HL-60 (cell line): ENCODE measurements around the gene CHN1.

Experiments
- GABPA ChIP-seq: IDR thresholded peaks from 2 replicates; pipeline ENCODE4 v1.6.1; 2012; ENCODE audit warnings: low read depth
- POLR2AphosphoS5 ChIP-seq: IDR thresholded peaks from 2 replicates; pipeline ENCODE4 v1.6.1; 2012; ENCODE audit warnings: low read depth
- TF ChIP-seq, protein P1 (sequence below): IDR thresholded peaks from one replicate; pipeline ENCODE4 v1.5.1; 2011; ENCODE audit warnings: low read length, control low read depth, inconsistent platforms; ENCODE audit not compliant: insufficient read depth
- TF ChIP-seq, protein P2 (sequence below): IDR thresholded peaks from 2 replicates; pipeline ENCODE4 v1.6.1; 2012; ENCODE audit warnings: low read depth; ENCODE audit not compliant: insufficient replicate concordance

- TF ChIP-seq, protein P1, sequence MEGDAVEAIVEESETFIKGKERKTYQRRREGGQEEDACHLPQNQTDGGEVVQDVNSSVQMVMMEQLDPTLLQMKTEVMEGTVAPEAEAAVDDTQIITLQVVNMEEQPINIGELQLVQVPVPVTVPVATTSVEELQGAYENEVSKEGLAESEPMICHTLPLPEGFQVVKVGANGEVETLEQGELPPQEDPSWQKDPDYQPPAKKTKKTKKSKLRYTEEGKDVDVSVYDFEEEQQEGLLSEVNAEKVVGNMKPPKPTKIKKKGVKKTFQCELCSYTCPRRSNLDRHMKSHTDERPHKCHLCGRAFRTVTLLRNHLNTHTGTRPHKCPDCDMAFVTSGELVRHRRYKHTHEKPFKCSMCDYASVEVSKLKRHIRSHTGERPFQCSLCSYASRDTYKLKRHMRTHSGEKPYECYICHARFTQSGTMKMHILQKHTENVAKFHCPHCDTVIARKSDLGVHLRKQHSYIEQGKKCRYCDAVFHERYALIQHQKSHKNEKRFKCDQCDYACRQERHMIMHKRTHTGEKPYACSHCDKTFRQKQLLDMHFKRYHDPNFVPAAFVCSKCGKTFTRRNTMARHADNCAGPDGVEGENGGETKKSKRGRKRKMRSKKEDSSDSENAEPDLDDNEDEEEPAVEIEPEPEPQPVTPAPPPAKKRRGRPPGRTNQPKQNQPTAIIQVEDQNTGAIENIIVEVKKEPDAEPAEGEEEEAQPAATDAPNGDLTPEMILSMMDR: no peak
- TF ChIP-seq POLR2AphosphoS5: no peak
- TF ChIP-seq GABPA: no peak
- TF ChIP-seq, protein P2, sequence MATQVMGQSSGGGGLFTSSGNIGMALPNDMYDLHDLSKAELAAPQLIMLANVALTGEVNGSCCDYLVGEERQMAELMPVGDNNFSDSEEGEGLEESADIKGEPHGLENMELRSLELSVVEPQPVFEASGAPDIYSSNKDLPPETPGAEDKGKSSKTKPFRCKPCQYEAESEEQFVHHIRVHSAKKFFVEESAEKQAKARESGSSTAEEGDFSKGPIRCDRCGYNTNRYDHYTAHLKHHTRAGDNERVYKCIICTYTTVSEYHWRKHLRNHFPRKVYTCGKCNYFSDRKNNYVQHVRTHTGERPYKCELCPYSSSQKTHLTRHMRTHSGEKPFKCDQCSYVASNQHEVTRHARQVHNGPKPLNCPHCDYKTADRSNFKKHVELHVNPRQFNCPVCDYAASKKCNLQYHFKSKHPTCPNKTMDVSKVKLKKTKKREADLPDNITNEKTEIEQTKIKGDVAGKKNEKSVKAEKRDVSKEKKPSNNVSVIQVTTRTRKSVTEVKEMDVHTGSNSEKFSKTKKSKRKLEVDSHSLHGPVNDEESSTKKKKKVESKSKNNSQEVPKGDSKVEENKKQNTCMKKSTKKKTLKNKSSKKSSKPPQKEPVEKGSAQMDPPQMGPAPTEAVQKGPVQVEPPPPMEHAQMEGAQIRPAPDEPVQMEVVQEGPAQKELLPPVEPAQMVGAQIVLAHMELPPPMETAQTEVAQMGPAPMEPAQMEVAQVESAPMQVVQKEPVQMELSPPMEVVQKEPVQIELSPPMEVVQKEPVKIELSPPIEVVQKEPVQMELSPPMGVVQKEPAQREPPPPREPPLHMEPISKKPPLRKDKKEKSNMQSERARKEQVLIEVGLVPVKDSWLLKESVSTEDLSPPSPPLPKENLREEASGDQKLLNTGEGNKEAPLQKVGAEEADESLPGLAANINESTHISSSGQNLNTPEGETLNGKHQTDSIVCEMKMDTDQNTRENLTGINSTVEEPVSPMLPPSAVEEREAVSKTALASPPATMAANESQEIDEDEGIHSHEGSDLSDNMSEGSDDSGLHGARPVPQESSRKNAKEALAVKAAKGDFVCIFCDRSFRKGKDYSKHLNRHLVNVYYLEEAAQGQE: no peak
These were observed 80.0 kb downstream of the CHN1 start for GRCh38 chr2:174925046-174925784.
